Measurements from ENCODE around the gene NRROS.

- no peak for TF ChIP-seq CTCF (IDR thresholded peaks at IDR 0.05)
- no peak for TF ChIP-seq POLR2A (IDR thresholded peaks at IDR 0.05)
These were observed 16.7 kb downstream of the NRROS start for GRCh38 chr3:196656213-196656612.

Measured in adrenal gland (tissue), 5 donors.